Measurements from ENCODE around the gene MPV17L.
"Not testable (repeated sequence)": the region's sequence is repeated elsewhere in the genome, so short reads cannot be mapped to it uniquely, and the experiment has no call there.

Gene MPV17L

GRCh38 chr16:15395631-15396508 is at the start of gene MPV17L:
MPV17L (plus strand) TSS chr16:15395754; CDS start chr16:15395898, 144 bp downstream.
- DNase-seq (ENCODE audit: low read depth); H3K4me3 ChIP-seq (ENCODE audit: low read depth, low read length): not testable (repeated sequence)

GRCh38 chr16:15348721-15349120 is 46.8 kb upstream of the MPV17L start:
- H3K4me3 ChIP-seq (ENCODE audit: low read depth, low read length); DNase-seq (ENCODE audit: low read depth): not testable (repeated sequence)

- not testable (repeated sequence) for H3K4me3 ChIP-seq (ENCODE audit: low read depth, low read length); DNase-seq (ENCODE audit: low read depth)
Measured at GRCh38 chr16:15351251-15351650, 44.3 kb upstream of the MPV17L start.

- H3K4me3 ChIP-seq (ENCODE audit: low read depth, low read length); DNase-seq (ENCODE audit: low read depth): not testable (repeated sequence)
Measured at GRCh38 chr16:15351745-15352144, 43.8 kb upstream of the MPV17L start.

DNA sequence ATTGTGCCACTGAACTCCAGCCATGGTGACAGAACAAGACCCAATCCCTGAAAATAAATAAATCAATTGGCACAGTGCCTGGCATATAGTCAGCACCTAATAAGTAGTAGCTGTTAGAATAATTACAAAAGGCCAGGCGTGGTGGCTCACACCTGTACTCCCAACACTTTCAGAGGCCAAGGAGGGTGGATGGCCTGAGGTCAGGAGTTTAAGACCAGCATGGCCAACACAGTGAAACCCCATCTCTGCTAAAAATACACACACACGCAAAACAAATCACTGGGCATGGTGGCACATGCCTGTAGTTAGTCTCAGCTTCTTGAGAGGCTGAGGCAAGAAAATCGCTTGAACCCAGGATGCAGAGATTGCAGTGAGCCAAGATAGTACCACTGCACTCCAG is 42.7 kb upstream of the MPV17L start:
- not testable (repeated sequence) for H3K4me3 ChIP-seq (ENCODE audit: low read depth, low read length); DNase-seq (ENCODE audit: low read depth)

GRCh38 chr16:15354846-15355245 is 40.7 kb upstream of the MPV17L start:
- DNase-seq (ENCODE audit: low read depth); H3K4me3 ChIP-seq (ENCODE audit: low read depth, low read length): not testable (repeated sequence)

DNA sequence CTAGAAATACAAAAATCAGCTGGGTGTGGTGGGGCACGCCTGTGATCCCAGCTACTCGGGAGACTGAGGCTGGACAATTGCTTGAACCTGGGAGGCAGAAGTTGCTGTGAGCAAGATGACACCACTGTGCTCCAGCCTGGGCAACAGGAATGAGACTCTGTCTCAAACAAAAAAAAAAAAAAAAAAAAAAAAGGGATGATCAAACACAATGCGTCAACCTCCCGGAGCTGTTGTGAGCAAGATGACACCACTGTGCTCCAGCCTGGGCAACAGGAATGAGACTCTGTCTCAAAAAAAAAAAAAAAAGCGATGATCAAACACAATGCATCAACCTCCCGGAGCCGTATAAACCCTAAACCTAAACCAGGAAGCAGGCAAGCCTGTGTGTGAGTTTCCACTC is 38.1 kb upstream of the MPV17L start:
- H3K4me3 ChIP-seq (ENCODE audit: low read depth, low read length); DNase-seq (ENCODE audit: low read depth): not testable (repeated sequence)

GRCh38 chr16:15378194-15378593 is 17.4 kb upstream of the MPV17L start, which contains the start of gene NPIPA5:
NPIPA5 (minus strand) TSS chr16:15378294; CDS start chr16:15378294, 0 bp downstream.
- not testable (repeated sequence) for DNase-seq (ENCODE audit: low read depth); H3K4me3 ChIP-seq (ENCODE audit: low read depth, low read length)

GRCh38 chr16:15382810-15383209 is 12.7 kb upstream of the MPV17L start:
- H3K4me3 ChIP-seq (ENCODE audit: low read depth, low read length); DNase-seq (ENCODE audit: low read depth): not testable (repeated sequence)

DNA sequence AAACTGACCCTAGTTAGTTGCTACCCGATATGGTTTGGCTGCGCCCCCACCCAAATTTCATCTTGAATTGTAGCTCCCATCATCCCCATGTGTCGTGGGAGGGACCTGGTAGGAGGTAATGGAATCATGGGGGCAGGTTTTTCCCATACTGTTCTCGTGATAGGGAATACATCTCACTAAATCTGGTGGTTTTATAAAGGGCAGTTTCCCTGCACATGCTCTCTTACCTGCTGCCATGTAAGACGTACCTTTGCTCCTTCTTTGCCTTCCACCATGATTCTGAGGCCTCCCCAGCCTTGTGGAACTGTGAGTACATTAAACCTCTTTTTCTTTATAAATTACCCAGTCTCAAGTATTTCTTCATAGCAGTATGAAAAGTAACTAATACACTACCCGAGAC is 7.5 kb upstream of the MPV17L start:
- not testable (repeated sequence) for DNase-seq (ENCODE audit: low read depth); H3K4me3 ChIP-seq (ENCODE audit: low read depth, low read length)

GRCh38 chr16:15389916-15390315 is 5.6 kb upstream of the MPV17L start:
- not testable (repeated sequence) for H3K4me3 ChIP-seq (ENCODE audit: low read depth, low read length)

DNA sequence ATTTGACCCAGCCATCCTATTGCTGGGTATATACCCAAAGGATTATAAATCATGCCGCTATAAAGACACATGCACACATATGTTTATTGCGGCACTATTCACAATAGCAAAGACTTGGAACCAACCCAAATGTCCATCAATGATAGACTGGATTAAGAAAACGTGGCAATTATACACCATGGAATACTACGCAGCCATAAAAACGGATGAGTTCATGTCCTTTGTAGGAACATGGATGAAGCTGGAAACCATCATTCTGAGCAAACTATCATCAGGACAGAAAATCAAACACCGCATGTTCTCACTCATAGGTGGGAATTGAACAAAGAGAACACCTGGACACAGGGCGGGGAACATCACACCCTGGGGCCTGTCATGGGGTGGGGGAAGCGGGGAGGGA is 2.5 kb upstream of the MPV17L start:
- not testable (repeated sequence) for H3K4me3 ChIP-seq (ENCODE audit: low read depth, low read length); DNase-seq (ENCODE audit: low read depth)

More at GRCh38 chr16:15389916-15390315, 5.6 kb upstream of the MPV17L start:
- not testable (repeated sequence) for DNase-seq (ENCODE audit: low read depth)

- DNase-seq (ENCODE audit: low read depth); H3K4me3 ChIP-seq (ENCODE audit: low read depth, low read length): not testable (repeated sequence)
Measured at GRCh38 chr16:15396509-15396829, 915 bp downstream of the MPV17L start.

DNA sequence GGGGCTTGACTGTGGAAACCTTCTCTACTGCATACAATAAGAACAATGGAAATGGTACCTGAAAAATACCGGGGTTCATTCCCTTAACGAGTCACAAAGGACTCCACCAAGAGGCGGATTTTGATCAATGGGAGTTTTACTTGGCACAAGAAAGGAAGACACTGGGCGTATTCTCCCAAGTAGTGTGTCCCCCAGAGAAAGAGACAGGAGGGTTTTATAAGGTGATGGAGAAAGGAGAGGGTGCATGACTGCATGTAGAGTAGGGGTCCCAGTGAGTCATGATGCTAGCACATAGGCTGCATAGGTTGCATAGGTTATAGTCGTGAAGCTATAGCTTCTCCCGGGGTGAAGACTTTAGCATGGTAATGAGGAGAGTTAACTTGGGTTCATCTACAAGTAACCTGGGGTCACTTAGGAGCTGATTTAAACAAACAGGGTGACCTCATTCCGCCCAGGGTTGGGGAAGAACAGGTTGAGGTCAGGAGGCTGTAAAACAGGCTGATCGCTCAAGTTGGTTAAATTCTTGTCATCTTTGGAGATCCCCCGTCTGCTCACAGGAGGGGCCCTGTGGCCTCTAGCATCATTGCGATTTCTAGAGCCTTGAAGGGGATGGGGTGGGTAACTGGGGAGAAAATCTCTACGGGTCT is 1.5 kb downstream of the MPV17L start:
- H3K4me3 ChIP-seq (ENCODE audit: low read depth, low read length), result no peak overlapping the region
- no peak for DNase-seq (ENCODE audit: low read depth)
- no peak for TF ChIP-seq CTCF (IDR thresholded peaks at IDR 0.05; ENCODE audit: low read depth, low read length, missing control alignments)
